Duodenal mucosa (tissue), 2 donors: ENCODE measurements around the gene KLF13.
A peak's percentile ranks its signal among the peaks of the same experiment; 100 is the strongest.
"Not testable (repeated sequence)": the region's sequence is repeated elsewhere in the genome, so short reads cannot be mapped to it uniquely, and the experiment has no call there.

Experiments
- H3K27ac ChIP-seq: one replicate; pipeline ENCODE4 v1.7.0; 2013; ENCODE audit warnings: low read depth, low read length
- H3K27me3 ChIP-seq, 2 donors: one replicate each; pipeline ENCODE4 v1.7.0; 2013; ENCODE audit warnings: low read length in 2 of 2, control low read depth in 1 of 2; ENCODE audit not compliant: insufficient read depth in 2 of 2, control insufficient read depth in 1 of 2
- H3K36me3 ChIP-seq, 2 donors: one replicate each; pipeline ENCODE4 v1.7.0; 2013; ENCODE audit warnings: low read length in 2 of 2, control low read depth in 1 of 2; ENCODE audit not compliant: insufficient read depth in 2 of 2, control insufficient read depth in 1 of 2
- H3K4me1 ChIP-seq, 2 donors: one replicate each; pipeline ENCODE4 v1.7.0; 2013; ENCODE audit warnings: low read length in 2 of 2, control low read depth in 1 of 2; ENCODE audit not compliant: insufficient read depth in 2 of 2, control insufficient read depth in 1 of 2
- H3K4me3 ChIP-seq, 2 donors: one replicate each; pipeline ENCODE4 v1.7.0; 2013; ENCODE audit warnings: low read length in 2 of 2, low read depth in 1 of 2
- H3K9ac ChIP-seq, 2 donors: one replicate each; pipeline ENCODE4 v1.7.0; 2013; ENCODE audit warnings: low read length in 2 of 2, low read depth in 1 of 2
- H3K9me3 ChIP-seq, 2 donors: one replicate each; pipeline ENCODE4 v1.7.0; 2013; ENCODE audit warnings: low read length in 2 of 2, control low read depth in 1 of 2; ENCODE audit not compliant: control insufficient read depth in 1 of 2

KLF13 gene

GRCh38 chr15:31353931-31354330, 27.3 kb downstream of the KLF13 start:
- peaks cover 86 to 92% of the 10 kb centered on the region in 2 donors for H3K4me1 ChIP-seq
- H3K9ac ChIP-seq: peak overlapping the region; percentile 57 to 72
- peaks cover 0 to 14% of the 10 kb centered on the region in 2 donors for H3K36me3 ChIP-seq
- H3K4me3 ChIP-seq: peak overlapping the region; percentile 48 to 50
- H3K9me3 ChIP-seq: no peaks in the 10 kb centered on the region
- no peaks in the 10 kb centered on the region for H3K27me3 ChIP-seq
- H3K27ac ChIP-seq: peak overlapping the region; percentile 86

GRCh38 chr15:31356097-31356496, 29.5 kb downstream of the KLF13 start:
- H3K4me3 ChIP-seq, H3K9ac ChIP-seq, H3K27ac ChIP-seq, H3K9me3 ChIP-seq, H3K27me3 ChIP-seq: not testable (repeated sequence)
- Histone ChIP-seq H3K36me3 (peaks cover 0 to 14% of the 10 kb centered on the region in 2 donors), H3K4me1 (peaks cover 86 to 92% of the 10 kb centered on the region in 2 donors)

GRCh38 chr15:31357148-31357547, 30.5 kb downstream of the KLF13 start:
- peak overlapping the region; percentile 14 for H3K27ac ChIP-seq
- peaks cover 89 to 96% of the 10 kb centered on the region in 2 donors for H3K4me1 ChIP-seq

GRCh38 chr15:31358163-31358562, 31.5 kb downstream of the KLF13 start:
- Histone ChIP-seq H3K4me3 (no peak overlapping the region), H3K27ac (no peak overlapping the region), H3K9ac (no peak overlapping the region), H3K4me1 (peaks cover 89 to 96% of the 10 kb centered on the region in 2 donors), H3K9me3 (no peaks in the 10 kb centered on the region), H3K27me3 (no peaks in the 10 kb centered on the region), H3K36me3 (peaks cover 0 to 14% of the 10 kb centered on the region in 2 donors)

More at GRCh38 chr15:31357148-31357547, 30.5 kb downstream of the KLF13 start:
- Histone ChIP-seq H3K36me3 (peaks cover 0 to 14% of the 10 kb centered on the region in 2 donors), H3K27me3 (no peaks in the 10 kb centered on the region), H3K4me3 (no peak overlapping the region), H3K9me3 (no peaks in the 10 kb centered on the region), H3K9ac (peak overlapping the region in 1 of 2 donors; percentile 28)

GRCh38 chr15:31358957-31359701, 32.5 kb downstream of the KLF13 start:
- Histone ChIP-seq H3K9ac (peak overlapping the region; percentile 54 to 76), H3K27ac (no peak overlapping the region), H3K4me1 (peaks cover 88 to 96% of the 10 kb centered on the region in 2 donors), H3K4me3 (no peak overlapping the region), H3K36me3 (peaks cover 0 to 14% of the 10 kb centered on the region in 2 donors), H3K9me3 (no peaks in the 10 kb centered on the region), H3K27me3 (no peaks in the 10 kb centered on the region)

GRCh38 chr15:31359702-31360111, 33.1 kb downstream of the KLF13 start:
- Histone ChIP-seq H3K4me1 (peaks cover 92 to 98% of the 10 kb centered on the region in 2 donors), H3K9ac (peak overlapping the region; percentile 54 to 76), H3K27ac (peak overlapping the region; percentile 58)

GRCh38 chr15:31360158-31360561, 33.5 kb downstream of the KLF13 start:
- H3K9ac ChIP-seq: peak overlapping the region; percentile 54 to 76
- peaks cover 92 to 98% of the 10 kb centered on the region in 2 donors for H3K4me1 ChIP-seq
- H3K9me3 ChIP-seq: no peaks in the 10 kb centered on the region
- H3K4me3 ChIP-seq: peak overlapping the region; percentile 1 to 41
- H3K27ac ChIP-seq: peak overlapping the region; percentile 58
- peaks cover 0 to 11% of the 10 kb centered on the region in 2 donors for H3K36me3 ChIP-seq
- no peaks in the 10 kb centered on the region for H3K27me3 ChIP-seq

More at GRCh38 chr15:31359702-31360111, 33.1 kb downstream of the KLF13 start:
- Histone ChIP-seq H3K36me3 (peaks cover 0 to 14% of the 10 kb centered on the region in 2 donors), H3K27me3 (no peaks in the 10 kb centered on the region), H3K4me3 (peak overlapping the region in 1 of 2 donors; percentile 41), H3K9me3 (no peaks in the 10 kb centered on the region)

- H3K4me1 ChIP-seq: peaks cover 92 to 97% of the 10 kb centered on the region in 2 donors
- H3K9me3 ChIP-seq: no peaks in the 10 kb centered on the region
- H3K36me3 ChIP-seq: peaks cover 0 to 9% of the 10 kb centered on the region in 2 donors
- peak overlapping the region; percentile 82 for H3K27ac ChIP-seq
- H3K9ac ChIP-seq: peak overlapping the region; percentile 54 to 76
- H3K27me3 ChIP-seq: no peaks in the 10 kb centered on the region
- H3K4me3 ChIP-seq: peak overlapping the region; percentile 36 to 42
These were observed 34.5 kb downstream of the KLF13 start for GRCh38 chr15:31360843-31361763.

- H3K9me3 ChIP-seq: no peaks in the 10 kb centered on the region
- peak overlapping the region; percentile 36 to 42 for H3K4me3 ChIP-seq
- peak overlapping the region; percentile 54 to 76 for H3K9ac ChIP-seq
- peaks cover 95 to 98% of the 10 kb centered on the region in 2 donors for H3K4me1 ChIP-seq
- H3K27ac ChIP-seq: peak overlapping the region; percentile 82
- H3K36me3 ChIP-seq: peaks cover 0 to 9% of the 10 kb centered on the region in 2 donors
- H3K27me3 ChIP-seq: no peaks in the 10 kb centered on the region
These were observed 35.3 kb downstream of the KLF13 start for GRCh38 chr15:31361764-31362515.
